Fibroblast of villous mesenchyme (primary cell): ENCODE measurements around the gene DAB2IP. TPM values are rescaled to one million over a fixed set of nuclear protein-coding genes. Genes with fewer than 3 reads are reported as not detected.

Experiments
- DNase-seq: peaks from one replicate; pipeline ENCODE4 v3.0.0-alpha.2; 2010; ENCODE audit warnings: low read depth
- H3K4me3 ChIP-seq: 2 replicates; pipeline ENCODE4 v1.5.1; 2011; ENCODE audit warnings: low read depth, mild to moderate bottlenecking, low read length
- CTCF ChIP-seq: IDR thresholded peaks from 2 replicates; pipeline ENCODE4 v1.5.1; 2012; ENCODE audit warnings: low read depth, mild to moderate bottlenecking, low read length; ENCODE audit not compliant: insufficient read depth
- total RNA-seq: library from RNA; depleted of rRNA; stranded (reverse); fragments of >200 nt; gene quantifications from 2 replicates; pipeline ENCODE4 v1.2.3, GENCODE V29; 2012

Gene DAB2IP
- total RNA-seq, 1 donor: 47.9 TPM

- TF ChIP-seq CTCF: no peak
Observed at GRCh38 chr9:121649476-121650216, 1.8 kb upstream of the DAB2IP start.

DNA sequence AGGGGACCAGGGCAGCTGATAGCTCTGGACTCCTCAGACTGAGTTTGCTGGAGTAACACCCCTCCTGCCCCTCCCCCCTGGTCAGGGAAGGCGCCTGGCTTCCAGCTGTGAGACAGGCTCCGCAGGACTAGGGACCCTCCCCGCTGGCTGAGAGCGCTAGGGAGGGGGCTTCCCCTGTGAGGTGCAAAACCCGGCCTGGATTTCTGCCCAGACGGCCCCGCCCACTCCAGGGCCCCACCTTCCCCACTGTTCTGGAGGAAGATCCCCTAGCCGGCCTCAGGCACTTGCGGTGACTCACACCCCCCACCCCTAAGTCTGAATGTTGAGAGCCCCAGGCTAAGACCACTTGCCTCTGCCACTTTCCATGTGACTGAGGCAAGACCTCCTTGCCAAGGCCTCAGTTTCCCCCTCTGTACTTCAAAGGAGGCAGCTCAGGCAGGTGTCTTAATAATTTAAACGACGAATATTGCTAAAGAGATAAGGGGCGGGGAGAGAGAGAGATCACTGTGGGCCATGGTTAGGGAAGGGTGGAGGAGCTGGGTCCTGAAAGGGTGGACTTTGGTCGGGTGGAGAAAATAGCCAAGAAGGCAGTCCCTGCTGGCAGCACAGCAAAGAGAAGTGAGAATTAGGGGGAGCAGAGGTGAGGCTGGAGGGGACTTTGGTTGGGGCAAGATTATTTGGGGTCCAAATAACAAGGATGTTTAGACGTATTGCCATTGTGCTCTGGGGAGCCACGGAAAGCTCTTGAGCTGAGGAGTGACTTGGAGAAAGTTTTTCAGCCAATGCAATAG lies 1.0 kb upstream of the DAB2IP start:
- no peak overlapping the region for H3K4me3 ChIP-seq

More at GRCh38 chr9:121649476-121650216, 1.8 kb upstream of the DAB2IP start:
- no peak for DNase-seq
- no peak overlapping the region for H3K4me3 ChIP-seq

DNA sequence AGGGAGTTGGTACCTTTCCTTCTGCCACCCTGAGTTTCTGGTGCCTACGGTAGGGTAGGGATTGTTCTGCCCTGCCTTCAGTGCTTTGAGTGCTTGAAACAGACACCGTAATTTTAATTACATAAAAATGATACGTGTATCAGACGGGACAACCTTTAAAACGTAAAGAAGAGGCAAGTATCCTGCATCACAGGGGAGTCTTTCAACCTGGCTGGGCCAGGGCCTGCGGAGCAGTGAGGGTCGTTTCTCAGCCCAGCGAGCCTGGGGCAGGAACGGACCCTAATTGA lies 483 bp upstream of the DAB2IP start:
- no peak for TF ChIP-seq CTCF
- H3K4me3 ChIP-seq: no peak overlapping the region
- no peak for DNase-seq

More for the DNA sequence above, 1.0 kb upstream of the DAB2IP start:
- DNase-seq: peak; percentile 63
- TF ChIP-seq CTCF: peak; percentile 2

GRCh38 chr9:121652021-121652837 lies 795 bp downstream of the DAB2IP start:
- peak overlapping the region; percentile 48 for H3K4me3 ChIP-seq
- TF ChIP-seq CTCF: no peak
- DNase-seq: peak; percentile 15

DNA sequence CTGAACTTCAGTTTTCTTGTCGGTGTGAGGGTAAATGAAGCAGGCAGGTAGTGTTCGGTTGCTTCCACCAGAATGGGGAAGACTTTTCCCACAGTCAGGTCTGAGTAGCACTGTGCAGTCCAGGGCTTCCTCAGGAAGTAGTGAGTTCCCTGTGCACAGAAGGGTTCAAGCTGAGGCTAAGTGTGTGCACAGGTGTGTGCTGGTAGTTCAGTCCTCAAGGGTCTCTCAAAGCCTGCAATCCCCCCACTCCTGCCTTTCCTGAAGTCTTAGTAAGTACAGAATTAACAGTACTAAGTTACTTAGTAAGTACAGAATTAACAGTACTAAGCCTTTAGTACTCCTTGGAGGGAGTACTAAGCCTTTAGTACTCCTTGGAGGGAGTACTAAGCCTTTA lies 1.4 kb downstream of the DAB2IP start:
- no peak for TF ChIP-seq CTCF
- H3K4me3 ChIP-seq: no peak overlapping the region
- no peak for DNase-seq

- TF ChIP-seq CTCF: no peak
- DNase-seq: no peak
Observed at GRCh38 chr9:121654499-121655140, 3.2 kb downstream of the DAB2IP start.

More at GRCh38 chr9:121654499-121655140, 3.2 kb downstream of the DAB2IP start:
- H3K4me3 ChIP-seq: no peak overlapping the region
